Activated CD4-positive, alpha-beta T cell treated with anti-CD3 and anti-CD28 coated beads, Interleukin-2, amount 10 ng/mL, durations not matched to agents 24 days and 14 days (primary cell): ENCODE results near the gene TFIP11. TPM values are rescaled to one million over a fixed set of nuclear protein-coding genes. Genes with fewer than 3 reads are reported as not detected.

ENCODE experiments used
- DNase-seq: peaks from one replicate; pipeline ENCODE4 v3.0.0; 2022
- H3K27ac Mint-ChIP-seq: one replicate; pipeline ENCODE4 v1.8.0; 2022; ENCODE audit warnings: mild to moderate bottlenecking, mixed read lengths
- H3K27me3 Mint-ChIP-seq: one replicate; pipeline ENCODE4 v1.8.0; 2022; ENCODE audit warnings: mixed read lengths
- H3K36me3 Mint-ChIP-seq: one replicate; pipeline ENCODE4 v1.8.0; 2022; ENCODE audit warnings: low read depth, mild to moderate bottlenecking, mixed read lengths
- H3K4me1 Mint-ChIP-seq: one replicate; pipeline ENCODE4 v1.8.0; 2021; ENCODE audit warnings: mixed read lengths
- H3K4me3 Mint-ChIP-seq: one replicate; pipeline ENCODE4 v1.8.0; 2022; ENCODE audit warnings: mild to moderate bottlenecking, moderate library complexity, mixed read lengths
- H3K9me3 Mint-ChIP-seq: one replicate; pipeline ENCODE4 v1.8.0; 2021; ENCODE audit warnings: mixed read lengths
- intact Hi-C: fragments of 100-400 bp; cut with micrococcal nuclease; formaldehyde crosslinking; loops from one replicate; pipeline ENCODE4 v1.15.1; 2023
- total RNA-seq: library from RNA; stranded (reverse); gene quantifications from 2 replicates; pipeline ENCODE4 v1.2.3, GENCODE V29; 2022

TFIP11 gene
- total RNA-seq, 1 donor from 2014 or later, result 56.3 TPM

- DNase-seq, result no peak
- Mint-ChIP-seq H3K36me3 (peaks cover 66% of the 10 kb centered on the region), H3K4me1 (peaks cover 7% of the 10 kb centered on the region), H3K4me3 (no peak overlapping the region), H3K9me3 (no peaks in the 10 kb centered on the region), H3K27ac (no peak overlapping the region), H3K27me3 (no peaks in the 10 kb centered on the region)
- intact Hi-C loops, result no loop called here
Measured at GRCh38 chr22:26471522-26471921, 40.8 kb downstream of the TFIP11 start.

GRCh38 chr22:26470807-26471206 is 41.5 kb downstream of the TFIP11 start:
- Mint-ChIP-seq H3K27me3 (no peaks in the 10 kb centered on the region), H3K4me1 (peaks cover 5% of the 10 kb centered on the region), H3K9me3 (no peaks in the 10 kb centered on the region), H3K27ac (no peak overlapping the region), H3K4me3 (no peak overlapping the region), H3K36me3 (peaks cover 66% of the 10 kb centered on the region)
- DNase-seq, result no peak
- intact Hi-C loops, result no loop called here

- Mint-ChIP-seq H3K4me3 (no peak overlapping the region), H3K27ac (no peak overlapping the region), H3K4me1 (peaks cover 2% of the 10 kb centered on the region), H3K36me3 (peaks cover 54% of the 10 kb centered on the region), H3K9me3 (no peaks in the 10 kb centered on the region), H3K27me3 (no peaks in the 10 kb centered on the region)
- DNase-seq, result no peak
- intact Hi-C loops, result no loop called here
Measured at GRCh38 chr22:26466196-26466595, 46.1 kb downstream of the TFIP11 start.

GRCh38 chr22:26464312-26464711 is 48.0 kb downstream of the TFIP11 start:
- H3K27me3 Mint-ChIP-seq, result no peaks in the 10 kb centered on the region
- H3K27ac Mint-ChIP-seq, result no peak overlapping the region
- H3K9me3 Mint-ChIP-seq, result no peaks in the 10 kb centered on the region
- peaks cover 43% of the 10 kb centered on the region for H3K36me3 Mint-ChIP-seq
- DNase-seq, result no peak
- H3K4me1 Mint-ChIP-seq, result peaks cover 2% of the 10 kb centered on the region
- intact Hi-C loops, result no loop called here
- no peak overlapping the region for H3K4me3 Mint-ChIP-seq

- Mint-ChIP-seq H3K27ac (no peak overlapping the region), H3K4me1 (peaks cover 2% of the 10 kb centered on the region), H3K36me3 (peaks cover 41% of the 10 kb centered on the region), H3K4me3 (no peak overlapping the region), H3K9me3 (no peaks in the 10 kb centered on the region), H3K27me3 (no peaks in the 10 kb centered on the region)
- intact Hi-C loops, result no loop called here
- no peak for DNase-seq
Measured at GRCh38 chr22:26463688-26464087, 48.6 kb downstream of the TFIP11 start.

GRCh38 chr22:26463101-26463661 is 49.1 kb downstream of the TFIP11 start:
- intact Hi-C loops, result no loop called here
- Mint-ChIP-seq H3K4me3 (no peak overlapping the region), H3K27me3 (no peaks in the 10 kb centered on the region), H3K36me3 (peaks cover 38% of the 10 kb centered on the region), H3K27ac (no peak overlapping the region), H3K9me3 (no peaks in the 10 kb centered on the region), H3K4me1 (peaks cover 2% of the 10 kb centered on the region)
- DNase-seq, result no peak

- peaks cover 2% of the 10 kb centered on the region for H3K4me1 Mint-ChIP-seq
- no peak overlapping the region for H3K27ac Mint-ChIP-seq
- H3K27me3 Mint-ChIP-seq, result no peaks in the 10 kb centered on the region
- peaks cover 37% of the 10 kb centered on the region for H3K36me3 Mint-ChIP-seq
- H3K4me3 Mint-ChIP-seq, result no peak overlapping the region
- DNase-seq, result no peak
- intact Hi-C loops, result no loop called here
- H3K9me3 Mint-ChIP-seq, result no peaks in the 10 kb centered on the region
Measured at GRCh38 chr22:26462641-26463040, 49.6 kb downstream of the TFIP11 start.

GRCh38 chr22:26462051-26462450 is 50.2 kb downstream of the TFIP11 start:
- Mint-ChIP-seq H3K4me3 (no peak overlapping the region), H3K27me3 (no peaks in the 10 kb centered on the region), H3K36me3 (peaks cover 39% of the 10 kb centered on the region), H3K27ac (no peak overlapping the region), H3K4me1 (peaks cover 2% of the 10 kb centered on the region), H3K9me3 (no peaks in the 10 kb centered on the region)
- no peak for DNase-seq
- intact Hi-C loops, result no loop called here

GRCh38 chr22:26461188-26461810 is 51.0 kb downstream of the TFIP11 start:
- intact Hi-C loops, result loop anchor here (1.0 kb wide), 2 partner anchors 63 to 97 kb away; no protein-coding TSS in a partner anchor
- no peaks in the 10 kb centered on the region for H3K9me3 Mint-ChIP-seq
- H3K36me3 Mint-ChIP-seq, result peaks cover 36% of the 10 kb centered on the region
- H3K4me1 Mint-ChIP-seq, result peaks cover 2% of the 10 kb centered on the region
- no peak overlapping the region for H3K4me3 Mint-ChIP-seq
- peak; percentile 79 for DNase-seq
- H3K27ac Mint-ChIP-seq, result no peak overlapping the region
- no peaks in the 10 kb centered on the region for H3K27me3 Mint-ChIP-seq

GRCh38 chr22:26460202-26460601 is 52.1 kb downstream of the TFIP11 start:
- Mint-ChIP-seq H3K36me3 (peaks cover 37% of the 10 kb centered on the region), H3K4me3 (no peak overlapping the region), H3K27ac (no peak overlapping the region), H3K9me3 (no peaks in the 10 kb centered on the region), H3K4me1 (peaks cover 2% of the 10 kb centered on the region), H3K27me3 (no peaks in the 10 kb centered on the region)
- DNase-seq, result no peak
- intact Hi-C loops, result no loop called here

GRCh38 chr22:26457661-26458272 is 54.5 kb downstream of the TFIP11 start:
- intact Hi-C loops, result no loop called here
- Mint-ChIP-seq H3K9me3 (no peaks in the 10 kb centered on the region), H3K4me3 (no peak overlapping the region), H3K4me1 (peaks cover 2% of the 10 kb centered on the region), H3K27me3 (no peaks in the 10 kb centered on the region), H3K27ac (no peak overlapping the region), H3K36me3 (peaks cover 34% of the 10 kb centered on the region)
- no peak for DNase-seq

GRCh38 chr22:26453812-26454500 is 58.3 kb downstream of the TFIP11 start:
- Mint-ChIP-seq H3K4me3 (no peak overlapping the region), H3K4me1 (no peaks in the 10 kb centered on the region), H3K9me3 (no peaks in the 10 kb centered on the region), H3K36me3 (peaks cover 35% of the 10 kb centered on the region), H3K27ac (no peak overlapping the region), H3K27me3 (no peaks in the 10 kb centered on the region)
- intact Hi-C loops, result no loop called here
- no peak for DNase-seq

- Mint-ChIP-seq H3K36me3 (peaks cover 31% of the 10 kb centered on the region), H3K27me3 (no peaks in the 10 kb centered on the region), H3K4me1 (no peaks in the 10 kb centered on the region), H3K4me3 (no peak overlapping the region), H3K9me3 (no peaks in the 10 kb centered on the region), H3K27ac (no peak overlapping the region)
- DNase-seq, result no peak
- intact Hi-C loops, result no loop called here
Measured at GRCh38 chr22:26453216-26453615, 59.1 kb downstream of the TFIP11 start.
